HCT116 (cell line): ENCODE data around the gene ARHGAP12. TPM values are rescaled to one million over a fixed set of nuclear protein-coding genes. Genes with fewer than 3 reads are reported as not detected.
"Not testable (repeated sequence)": the region's sequence is repeated elsewhere in the genome, so short reads cannot be mapped to it uniquely, and the experiment has no call there.

ENCODE experiments used
- ATAC-seq: fragments of 200-7000 bp; cut with Tn5 transposase; 2 replicates; pipeline ENCODE4 v1.9.1; 2020; ENCODE audit warnings: mild to moderate bottlenecking, moderate library complexity
- BruUV-seq: library from RNA; stranded (reverse); fragments of 400-500 nt; replicated peaks from 2 replicates; lab custom pipeline; 2021; lab: Mats Ljungman, UMichigan
- CTCF ChIA-PET: fragments of 300-600 bp; sonication (Branson Sonifier 250); formaldehyde crosslinking; loops from one replicate; lab custom pipeline; 2021; ENCODE audit warnings: antibody characterized with exemption; lab: Charles Lee
- POLR2A ChIA-PET: fragments of 300-600, 350-600 bp; sonication (Branson Sonifier 250); formaldehyde crosslinking; loops from one replicate; lab custom pipeline; 2021; ENCODE audit warnings: antibody characterized with exemption; lab: Charles Lee
- RAD21 ChIA-PET, 2 experiments: fragments of 300-600 bp; sonication (Branson Sonifier 250); formaldehyde crosslinking; loops; one replicate each; lab custom pipeline; 2023; ENCODE audit warnings: low total read pairs in 2 of 2; ENCODE audit not compliant: uncharacterized antibody in 2 of 2, unreplicated experiment in 2 of 2, low non-redundant PET in 1 of 2; lab: Charles Lee
- DNase-seq: peaks from one replicate; pipeline ENCODE4 v3.0.0-alpha.2; 2010; ENCODE audit warnings: low read depth, low spot score
- H2AFZ ChIP-seq: fragments of 200-600 bp; shearing (Covaris generic), sonication (generic); 2 replicates; pipeline ENCODE4 v1.6.1; 2017; ENCODE audit warnings: low read depth, mixed run types, mixed read lengths, antibody characterized with exemption, low read length; ENCODE audit not compliant: poor library complexity, severe bottlenecking
- H3K27ac ChIP-seq: 2 replicates; pipeline ENCODE4 v1.5.1; 2012; ENCODE audit warnings: low read depth, low read length
- H3K27me3 ChIP-seq: fragments of 200-600 bp; sonication (generic); 2 replicates; pipeline ENCODE4 v1.6.1; 2016; ENCODE audit warnings: mixed run types, low read length, mixed read lengths; ENCODE audit not compliant: insufficient read depth
- H3K36me3 ChIP-seq, 2 experiments: fragments of 200-500 bp in 1 of 2; fragments of 200-600 bp in 1 of 2; sonication (Bioruptor generic) in 1 of 2; sonication (generic) in 1 of 2; 2 replicates each; pipeline versions ENCODE4 v1.5.1 to v1.6.1; 2014 to 2016; ENCODE audit warnings: low read length in 2 of 2, inconsistent platforms in 1 of 2, mixed read lengths in 1 of 2, mixed run types in 1 of 2; ENCODE audit not compliant: insufficient read depth in 2 of 2, control insufficient read depth in 1 of 2
- H3K4me1 ChIP-seq, 2 experiments: fragments of 200-600 bp in 1 of 2; sonication (generic) in 1 of 2; 2 replicates each; pipeline versions ENCODE4 v1.5.1 to v1.6.1; 2012 to 2017; ENCODE audit warnings: low read length in 2 of 2, inconsistent platforms in 1 of 2, mild to moderate bottlenecking in 1 of 2, mixed read lengths in 1 of 2, mixed run types in 1 of 2, moderate library complexity in 1 of 2; ENCODE audit not compliant: insufficient read depth in 2 of 2, control insufficient read depth in 1 of 2
- H3K4me2 ChIP-seq: fragments of 200-600 bp; sonication (generic); 2 replicates; pipeline ENCODE4 v1.6.1; 2017; ENCODE audit warnings: mixed run types, low read length, mixed read lengths
- H3K4me3 ChIP-seq, 2 experiments: fragments of 200-600 bp in 1 of 2; sonication (generic) in 1 of 2; replicated peaks in 1 of 2; 2 replicates each; pipeline ENCODE4 v1.5.1; 2011 to 2016; ENCODE audit warnings: low read length in 2 of 2, control low read depth in 1 of 2, low read depth in 1 of 2, mild to moderate bottlenecking in 1 of 2, mixed read lengths in 1 of 2, mixed run types in 1 of 2
- H3K79me2 ChIP-seq: fragments of 200-600 bp; sonication (generic); 2 replicates; pipeline ENCODE4 v1.6.1; 2017; ENCODE audit warnings: mild to moderate bottlenecking, mixed run types, low read length, moderate library complexity, mixed read lengths; ENCODE audit not compliant: insufficient read depth
- H3K9ac ChIP-seq: fragments of 200-600 bp; sonication (generic); 2 replicates; pipeline ENCODE4 v1.6.1; 2016; ENCODE audit warnings: low read length, mixed read lengths
- H3K9me2 ChIP-seq: fragments of 200-600 bp; sonication (generic), shearing (Covaris generic); 2 replicates; pipeline ENCODE4 v1.6.1; 2017; ENCODE audit warnings: mixed run types, mild to moderate bottlenecking, moderate library complexity; ENCODE audit not compliant: insufficient read depth
- H3K9me3 ChIP-seq, 2 experiments: fragments of 200-500 bp in 1 of 2; fragments of 200-600 bp in 1 of 2; sonication (Bioruptor generic) in 1 of 2; sonication (generic) in 1 of 2; 2 replicates each; pipeline ENCODE4 v1.6.1; 2014 to 2017; ENCODE audit warnings: low read length in 2 of 2, mixed read lengths in 2 of 2, inconsistent platforms in 1 of 2, low read depth in 1 of 2, mild to moderate bottlenecking in 1 of 2, mixed run types in 1 of 2, moderate library complexity in 1 of 2; ENCODE audit not compliant: control insufficient read depth in 1 of 2, insufficient read depth in 1 of 2
- H4K20me1 ChIP-seq: fragments of 200-600 bp; sonication (generic), shearing (Covaris generic); 2 replicates; pipeline ENCODE4 v1.6.1; 2017; ENCODE audit warnings: mixed run types, mild to moderate bottlenecking, moderate library complexity; ENCODE audit not compliant: insufficient read depth
- CEBPB ChIP-seq: IDR thresholded peaks from 2 replicates; pipeline ENCODE4 v1.6.1; 2012; ENCODE audit warnings: low read depth
- EZH2 ChIP-seq: fragments of 200-600 bp; sonication (generic); IDR thresholded peaks from 2 replicates; pipeline ENCODE4 v1.6.1; 2017; ENCODE audit warnings: antibody characterized with exemption, mixed run types
- EZH2phosphoT487 ChIP-seq: fragments of 200-600 bp; IDR thresholded peaks from 2 replicates; pipeline ENCODE4 v1.6.1; 2018; ENCODE audit warnings: antibody characterized with exemption, borderline replicate concordance
- FOSL1 ChIP-seq: IDR thresholded peaks from 2 replicates; pipeline ENCODE4 v1.6.1; 2012; ENCODE audit warnings: low read depth
- JUND ChIP-seq: IDR thresholded peaks from 2 replicates; pipeline ENCODE4 v1.6.1; 2012
- MAX ChIP-seq: IDR thresholded peaks from 2 replicates; pipeline ENCODE4 v1.6.1; 2012
- REST ChIP-seq: IDR thresholded peaks from 2 replicates; pipeline ENCODE4 v1.6.1; 2012; ENCODE audit warnings: low read depth
- SP1 ChIP-seq: IDR thresholded peaks from 2 replicates; pipeline ENCODE4 v1.6.1; 2012; ENCODE audit warnings: low read depth
- YY1 ChIP-seq: IDR thresholded peaks from 2 replicates; pipeline ENCODE4 v1.6.1; 2011; ENCODE audit warnings: low read length, low read depth, moderate library complexity, mild to moderate bottlenecking; ENCODE audit not compliant: insufficient replicate concordance; ENCODE audit errors: extremely low read depth
- ZBTB33 ChIP-seq: IDR thresholded peaks from 2 replicates; pipeline ENCODE4 v1.6.1; 2011; ENCODE audit warnings: mild to moderate bottlenecking, low read length, moderate library complexity; ENCODE audit not compliant: insufficient replicate concordance; ENCODE audit errors: extremely low read depth
- intact Hi-C: fragments of 100-400 bp; cut with micrococcal nuclease; formaldehyde crosslinking; loops from 2 replicates; pipeline ENCODE4 v1.10.0; 2022
- total RNA-seq: library from RNA; stranded (reverse); gene quantifications from one replicate; pipeline ENCODE4 v1.2.1, GENCODE V29; 2021; ENCODE audit not compliant: unreplicated experiment

The ARHGAP12 gene
- total RNA-seq, 1 experiment from 2014 or later = 80.3 TPM

- peak; percentile 59 for TF ChIP-seq CEBPB
- no peak for TF ChIP-seq REST
- TF ChIP-seq ZBTB33 = no peak
- peak; percentile 59 for TF ChIP-seq JUND
- TF ChIP-seq EZH2 = no peak
- 0 out of 2 replicates have a peak, but pooled peaks have one; percentile 23 for TF ChIP-seq FOSL1
- TF ChIP-seq MAX = peak; percentile 42; the same call in 1 of the 2 replicates
- TF ChIP-seq SP1 = peak; percentile 43
- TF ChIP-seq YY1 = no peak
- no peak for TF ChIP-seq EZH2phosphoT487
- H3K4me3 ChIP-seq = no peak overlapping the region; a peak in 1 of 4 replicates
- ChIA-PET CTCF (no interaction called here), RAD21 (interaction anchor here in 1 of 2 experiments (0.5 kb wide), 1 partner anchor 11 kb away, joined by 3 read pairs; no protein-coding TSS in a partner anchor), POLR2A (interaction anchor here (0.7 to 0.9 kb wide), 2 partner anchors 30 to 44 kb away, joined by 3 read pairs; no protein-coding TSS in a partner anchor)
- peak overlapping the region; percentile 69 for H3K27ac ChIP-seq
- H3K9me3 ChIP-seq = peaks cover 0 to 4% of the 10 kb centered on the region in 2 experiments; a peak in 1 of 4 replicates
- H3K4me1 ChIP-seq = peaks cover 37 to 46% of the 10 kb centered on the region in 2 experiments
- DNase-seq (peak; percentile 48), ATAC-seq (peak; percentile 85)
- BruUV-seq = no TSS peak
- no peaks in the 10 kb centered on the region for H3K27me3 ChIP-seq
- H3K9ac ChIP-seq = peak overlapping the region; percentile 18
- H3K9me2 ChIP-seq = no peaks in the 10 kb centered on the region
- intact Hi-C loops = no loop called here
- no peak overlapping the region for H2AFZ ChIP-seq
- H3K4me2 ChIP-seq = peak overlapping the region; percentile 57
- H3K36me3 ChIP-seq = peaks cover 0 to 18% of the 10 kb centered on the region in 2 experiments; a peak in 2 of 4 replicates
- H3K79me2 ChIP-seq = peaks cover 88% of the 10 kb centered on the region
- peaks cover 6% of the 10 kb centered on the region; the same call in 1 of the 2 replicates for H4K20me1 ChIP-seq
Observed at GRCh38 chr10:31896968-31897384, 31.7 kb downstream of the ARHGAP12 start.

GRCh38 chr10:31895722-31896121 is 32.9 kb downstream of the ARHGAP12 start:
- intact Hi-C loops, H3K9me2 ChIP-seq, CTCF ChIA-PET, H3K9me3 ChIP-seq, H3K4me2 ChIP-seq, H4K20me1 ChIP-seq, H3K27ac ChIP-seq, DNase-seq, POLR2A ChIA-PET, H3K27me3 ChIP-seq, ATAC-seq, H3K4me3 ChIP-seq, RAD21 ChIA-PET, H3K9ac ChIP-seq, H3K36me3 ChIP-seq, BruUV-seq, H2AFZ ChIP-seq: not testable (repeated sequence)
- H3K4me1 ChIP-seq = peaks cover 43 to 51% of the 10 kb centered on the region in 2 experiments
- peaks cover 88% of the 10 kb centered on the region for H3K79me2 ChIP-seq
